ENCODE data around the gene HSDL1. TPM values are rescaled to one million over a fixed set of nuclear protein-coding genes. Genes with fewer than 3 reads are reported as not detected.
A peak's percentile ranks its signal among the peaks of the same experiment; 100 is the strongest.

Gene HSDL1
- total RNA-seq (ENCODE audit: low replicate concordance): 22.9 and 36.4 TPM in 2 replicates
- long read RNA-seq, transcript HSDL1-201 (6 exons, 3,519 nt): major isoform, 17 of 26 reads
- long read RNA-seq, partial matches to known transcripts: 1 of 26 reads
- long read RNA-seq, other reads (novel, unspliced or antisense): 5 of 26 reads

GRCh38 chr16:84144859-84145639, at the start of gene HSDL1, which contains the start of gene DNAAF1:
HSDL1 (minus strand) TSS chr16:84145177; CDS start chr16:84131321, 13,856 bp downstream.
DNAAF1 (plus strand) TSS chr16:84145308; CDS start chr16:84145441, 133 bp downstream.
- Mint-ChIP-seq H3K4me1 (ENCODE audit: unreplicated experiment) (peaks cover 7% of the 10 kb centered on the region), H3K4me3 (peak within 1 kb of the TSS; percentile 99), H3K27ac (peak within 1 kb of the TSS; percentile 90), H3K27me3 (peaks cover 5% of the 10 kb centered on the region), H3K36me3 (peaks cover 10% of the 10 kb centered on the region), H3K9me3 (no peaks in the 10 kb centered on the region)
- TF ChIP-seq CTCF (conservative IDR thresholded peaks at IDR 0.05): peak; percentile 25
- peak; percentile 99 for DNase-seq (ENCODE audit: extremely low spot score, unreplicated experiment)

GRCh38 chr16:84194018-84194417, 49.0 kb upstream of the HSDL1 start:
- Mint-ChIP-seq H3K27me3 (no peaks in the 10 kb centered on the region), H3K27ac (no peak overlapping the region), H3K4me3 (no peak overlapping the region), H3K4me1 (ENCODE audit: unreplicated experiment) (peaks cover 13% of the 10 kb centered on the region), H3K9me3 (no peaks in the 10 kb centered on the region), H3K36me3 (no peaks in the 10 kb centered on the region)
- DNase-seq (ENCODE audit: extremely low spot score, unreplicated experiment): no peak
- TF ChIP-seq CTCF (conservative IDR thresholded peaks at IDR 0.05): no peak

- H3K27me3 Mint-ChIP-seq: no peaks in the 10 kb centered on the region
- H3K4me3 Mint-ChIP-seq: no peak overlapping the region
Observed at GRCh38 chr16:84193480-84193879, 48.5 kb upstream of the HSDL1 start.

GRCh38 chr16:84191466-84191865, 46.5 kb upstream of the HSDL1 start:
- H3K4me3 Mint-ChIP-seq: no peak overlapping the region
- TF ChIP-seq CTCF (conservative IDR thresholded peaks at IDR 0.05): no peak
- H3K4me1 Mint-ChIP-seq (ENCODE audit: unreplicated experiment): peaks cover 10% of the 10 kb centered on the region
- DNase-seq (ENCODE audit: extremely low spot score, unreplicated experiment): no peak
- no peaks in the 10 kb centered on the region for H3K27me3 Mint-ChIP-seq
- no peaks in the 10 kb centered on the region for H3K9me3 Mint-ChIP-seq
- no peak overlapping the region for H3K27ac Mint-ChIP-seq
- H3K36me3 Mint-ChIP-seq: no peaks in the 10 kb centered on the region

More at GRCh38 chr16:84193480-84193879, 48.5 kb upstream of the HSDL1 start:
- no peaks in the 10 kb centered on the region for H3K9me3 Mint-ChIP-seq
- peaks cover 10% of the 10 kb centered on the region for H3K4me1 Mint-ChIP-seq (ENCODE audit: unreplicated experiment)
- no peaks in the 10 kb centered on the region for H3K36me3 Mint-ChIP-seq
- H3K27ac Mint-ChIP-seq: no peak overlapping the region
- TF ChIP-seq CTCF (conservative IDR thresholded peaks at IDR 0.05): no peak
- DNase-seq (ENCODE audit: extremely low spot score, unreplicated experiment): no peak

GRCh38 chr16:84190731-84191388, 45.9 kb upstream of the HSDL1 start, which contains the start of gene ADAD2:
ADAD2 (plus strand) TSS chr16:84191157; CDS start chr16:84191231, 74 bp downstream.
- no peak for TF ChIP-seq CTCF (conservative IDR thresholded peaks at IDR 0.05)
- H3K27me3 Mint-ChIP-seq: no peaks in the 10 kb centered on the region
- peaks cover 10% of the 10 kb centered on the region for H3K4me1 Mint-ChIP-seq (ENCODE audit: unreplicated experiment)
- H3K36me3 Mint-ChIP-seq: no peaks in the 10 kb centered on the region
- H3K4me3 Mint-ChIP-seq: no peak within 1 kb of the TSS
- no peak within 1 kb of the TSS for H3K27ac Mint-ChIP-seq
- no peak for DNase-seq (ENCODE audit: extremely low spot score, unreplicated experiment)
- H3K9me3 Mint-ChIP-seq: no peaks in the 10 kb centered on the region
